HEK293 (cell line): ENCODE data around the gene ATP5PO.

Source experiments
- BCL6B ChIP-seq: fragments of 450-650 bp; formaldehyde crosslinking; IDR thresholded peaks from 2 replicates; pipeline ENCODE4 v1.5.1; 2017; ENCODE audit warnings: missing biosample characterization, missing genetic modification characterization
- ZNF112 ChIP-seq: fragments of 450-650 bp; formaldehyde crosslinking; IDR thresholded peaks from 2 replicates; pipeline ENCODE4 v1.5.0; 2017; ENCODE audit warnings: missing biosample characterization, missing genetic modification characterization
- ZNF214 ChIP-seq: fragments of 450-650 bp; formaldehyde crosslinking; IDR thresholded peaks from 2 replicates; pipeline ENCODE4 v1.5.1; 2017; ENCODE audit warnings: missing biosample characterization, mild to moderate bottlenecking, missing genetic modification characterization, borderline replicate concordance
- ZNF704 ChIP-seq: fragments of 450-650 bp; formaldehyde crosslinking; IDR thresholded peaks from 2 replicates; pipeline ENCODE4 v1.5.1; 2016; ENCODE audit warnings: missing biosample characterization, missing genetic modification characterization
- TF ChIP-seq, protein P1 (sequence below): fragments of 450-650 bp; formaldehyde crosslinking; IDR thresholded peaks from 2 replicates; pipeline ENCODE4 v1.5.1; 2016; ENCODE audit warnings: missing biosample characterization, missing genetic modification characterization

GRCh38 chr21:33892853-33893252, 22.8 kb downstream of the ATP5PO start:
- no peak for TF ChIP-seq ZNF214
- TF ChIP-seq, protein P1, sequence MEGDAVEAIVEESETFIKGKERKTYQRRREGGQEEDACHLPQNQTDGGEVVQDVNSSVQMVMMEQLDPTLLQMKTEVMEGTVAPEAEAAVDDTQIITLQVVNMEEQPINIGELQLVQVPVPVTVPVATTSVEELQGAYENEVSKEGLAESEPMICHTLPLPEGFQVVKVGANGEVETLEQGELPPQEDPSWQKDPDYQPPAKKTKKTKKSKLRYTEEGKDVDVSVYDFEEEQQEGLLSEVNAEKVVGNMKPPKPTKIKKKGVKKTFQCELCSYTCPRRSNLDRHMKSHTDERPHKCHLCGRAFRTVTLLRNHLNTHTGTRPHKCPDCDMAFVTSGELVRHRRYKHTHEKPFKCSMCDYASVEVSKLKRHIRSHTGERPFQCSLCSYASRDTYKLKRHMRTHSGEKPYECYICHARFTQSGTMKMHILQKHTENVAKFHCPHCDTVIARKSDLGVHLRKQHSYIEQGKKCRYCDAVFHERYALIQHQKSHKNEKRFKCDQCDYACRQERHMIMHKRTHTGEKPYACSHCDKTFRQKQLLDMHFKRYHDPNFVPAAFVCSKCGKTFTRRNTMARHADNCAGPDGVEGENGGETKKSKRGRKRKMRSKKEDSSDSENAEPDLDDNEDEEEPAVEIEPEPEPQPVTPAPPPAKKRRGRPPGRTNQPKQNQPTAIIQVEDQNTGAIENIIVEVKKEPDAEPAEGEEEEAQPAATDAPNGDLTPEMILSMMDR (tag by site-specific recombination) = no peak
- TF ChIP-seq ZNF704 = no peak
- TF ChIP-seq ZNF112 (tag by site-specific recombination) = no peak
- TF ChIP-seq BCL6B (tag by site-specific recombination) = no peak
